Activated CD4-positive, alpha-beta memory T cell treated with anti-CD3 and anti-CD28 coated beads for 36 hours (primary cell): ENCODE results near the gene BAHCC1. TPM values are rescaled to one million over a fixed set of nuclear protein-coding genes. Genes with fewer than 3 reads are reported as not detected.
"Not testable (repeated sequence)": the region's sequence is repeated elsewhere in the genome, so short reads cannot be mapped to it uniquely, and the experiment has no call there.

Experiments
- CTCF ChIA-PET: fragments of 350-600 bp; sonication (Branson Sonifier 250); formaldehyde crosslinking; loops from one replicate; lab custom pipeline; 2021; ENCODE audit warnings: antibody characterized with exemption, inconsistent platforms; lab: Charles Lee
- POLR2A ChIA-PET: fragments of 350-600 bp; sonication (Branson Sonifier 250); formaldehyde crosslinking; loops from one replicate; lab custom pipeline; 2021; ENCODE audit warnings: antibody characterized with exemption; lab: Charles Lee
- DNase-seq: peaks from one replicate; pipeline ENCODE4 v3.0.0-alpha.2; 2020
- H3K27ac Mint-ChIP-seq: one replicate; pipeline ENCODE4 v1.8.0; 2021; ENCODE audit warnings: mixed read lengths
- H3K27me3 Mint-ChIP-seq: one replicate; pipeline ENCODE4 v1.8.0; 2021; ENCODE audit warnings: mixed read lengths
- H3K36me3 Mint-ChIP-seq: one replicate; pipeline ENCODE4 v1.8.0; 2021; ENCODE audit warnings: mixed read lengths
- H3K4me1 Mint-ChIP-seq: one replicate; pipeline ENCODE4 v1.8.0; 2021; ENCODE audit warnings: low read depth, mixed read lengths
- H3K4me3 Mint-ChIP-seq: one replicate; pipeline ENCODE4 v1.8.0; 2021; ENCODE audit warnings: mild to moderate bottlenecking, mixed read lengths
- H3K9me3 Mint-ChIP-seq: one replicate; pipeline ENCODE4 v1.8.0; 2021; ENCODE audit warnings: mixed read lengths
- intact Hi-C: fragments of 100-400 bp; cut with micrococcal nuclease; formaldehyde crosslinking; loops from one replicate; pipeline ENCODE4 v1.15.1; 2023
- total RNA-seq, 2 experiments: library from RNA; stranded (reverse); gene quantifications; one replicate each; pipeline ENCODE4 v1.2.3, GENCODE V29; 2021

Gene BAHCC1
- total RNA-seq, 2 experiments from 2014 or later = 0.10 TPM; not detected in 1

DNA sequence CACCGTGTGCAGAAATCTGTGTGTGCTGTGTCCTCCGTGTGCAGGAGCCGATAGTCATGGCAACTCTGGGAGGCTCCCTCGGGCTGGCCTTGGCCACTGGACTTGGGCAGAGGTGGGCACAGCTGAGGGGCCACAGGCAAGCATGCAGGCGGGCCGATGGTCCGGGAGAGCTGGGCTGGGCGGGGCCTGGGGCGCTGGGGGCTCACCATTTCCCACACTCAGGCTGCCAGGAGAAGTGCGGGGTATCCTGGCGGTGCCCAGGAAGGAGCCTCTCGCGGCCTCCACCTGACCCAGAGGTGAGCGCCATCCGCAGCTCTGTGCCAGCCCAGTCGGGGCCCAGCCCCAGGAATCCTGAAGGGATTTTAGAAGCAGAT, 28.4 kb downstream of the BAHCC1 start:
- Mint-ChIP-seq H3K4me1 (peaks cover 3% of the 10 kb centered on the region), H3K27me3 (peaks cover 9% of the 10 kb centered on the region), H3K36me3 (no peaks in the 10 kb centered on the region), H3K4me3 (no peak overlapping the region), H3K27ac (no peak overlapping the region), H3K9me3 (no peaks in the 10 kb centered on the region)
- intact Hi-C loops = no loop called here
- ChIA-PET CTCF (no interaction called here), POLR2A (no interaction called here)
- no peak for DNase-seq

- ChIA-PET CTCF (no interaction called here), POLR2A (no interaction called here)
- no peak overlapping the region for H3K4me3 Mint-ChIP-seq
- H3K27me3 Mint-ChIP-seq = peaks cover 12% of the 10 kb centered on the region
- no peak overlapping the region for H3K27ac Mint-ChIP-seq
- H3K9me3 Mint-ChIP-seq = no peaks in the 10 kb centered on the region
- intact Hi-C loops = no loop called here
- no peak for DNase-seq
- H3K4me1 Mint-ChIP-seq = peaks cover 3% of the 10 kb centered on the region
- no peaks in the 10 kb centered on the region for H3K36me3 Mint-ChIP-seq
These were observed 29.1 kb downstream of the BAHCC1 start for GRCh38 chr17:81424151-81425017.

DNA sequence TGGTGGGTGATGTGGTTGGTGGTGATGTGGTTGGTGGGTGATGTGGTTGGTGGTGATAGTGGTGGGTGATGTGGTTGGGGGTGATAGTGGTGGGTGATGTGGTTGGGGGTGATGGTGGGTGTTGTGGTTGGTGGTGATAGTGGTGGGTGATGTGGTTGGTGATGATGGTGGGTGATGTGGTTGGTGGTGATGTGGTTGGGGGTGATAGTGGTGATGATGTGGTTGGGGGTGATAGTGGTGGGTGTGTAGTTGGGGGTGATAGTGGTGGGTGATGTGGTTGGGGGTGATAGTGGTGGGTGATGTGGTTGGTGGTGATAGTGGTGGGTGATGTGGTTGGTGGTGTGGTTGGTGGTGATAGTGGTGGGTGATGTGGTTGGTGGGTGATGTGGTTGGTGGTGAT, 29.8 kb downstream of the BAHCC1 start:
- intact Hi-C loops, H3K4me3 Mint-ChIP-seq, H3K4me1 Mint-ChIP-seq, H3K9me3 Mint-ChIP-seq, H3K36me3 Mint-ChIP-seq, DNase-seq, POLR2A ChIA-PET, CTCF ChIA-PET, H3K27ac Mint-ChIP-seq: not testable (repeated sequence)
- H3K27me3 Mint-ChIP-seq = peaks cover 12% of the 10 kb centered on the region

DNA sequence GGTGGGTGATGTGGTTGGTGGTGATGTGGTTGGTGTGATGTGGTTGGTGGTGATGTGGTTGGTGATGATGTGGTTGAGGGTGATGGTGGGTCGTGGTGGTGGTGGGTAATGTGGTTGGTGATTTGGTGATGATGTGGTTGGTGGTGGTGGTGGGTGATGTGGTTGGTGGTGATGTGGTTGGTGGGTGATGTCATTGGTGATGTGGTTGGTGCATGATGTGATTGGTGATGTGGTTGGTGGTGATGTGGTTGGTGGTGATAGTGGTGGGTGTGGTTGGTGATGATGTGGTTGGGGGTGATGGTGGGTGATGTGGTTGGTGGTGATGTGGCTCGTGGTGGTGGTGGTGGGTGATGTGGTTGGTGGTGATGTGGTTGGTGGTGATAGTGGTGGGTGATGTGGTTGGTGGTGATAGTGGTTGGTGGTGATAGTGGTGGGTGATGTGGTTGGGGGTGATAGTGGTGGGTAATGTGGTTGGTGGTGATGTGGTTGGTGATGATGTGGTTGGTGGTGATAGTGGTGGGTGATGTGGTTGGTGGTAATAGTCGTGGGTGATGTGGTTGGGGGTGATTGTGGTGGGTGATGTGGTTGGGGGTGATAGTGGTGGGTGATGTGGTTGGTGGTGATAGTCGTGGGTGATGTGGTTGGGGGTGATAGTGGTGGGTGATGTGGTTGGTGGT, 30.6 kb downstream of the BAHCC1 start:
- H3K4me3 Mint-ChIP-seq, POLR2A ChIA-PET, H3K9me3 Mint-ChIP-seq: not testable (repeated sequence)

GRCh38 chr17:81426393-81427172, 31.3 kb downstream of the BAHCC1 start:
- Mint-ChIP-seq H3K36me3 (no peaks in the 10 kb centered on the region), H3K9me3 (no peaks in the 10 kb centered on the region), H3K27me3 (peaks cover 16% of the 10 kb centered on the region), H3K27ac (no peak overlapping the region), H3K4me1 (peaks cover 3% of the 10 kb centered on the region), H3K4me3 (no peak overlapping the region)
- DNase-seq = no peak
- CTCF ChIA-PET = no interaction called here
- POLR2A ChIA-PET = no interaction called here
- intact Hi-C loops = no loop called here

More for the DNA sequence above, 30.6 kb downstream of the BAHCC1 start:
- peaks cover 16% of the 10 kb centered on the region for H3K27me3 Mint-ChIP-seq
- H3K27ac Mint-ChIP-seq, intact Hi-C loops, CTCF ChIA-PET, H3K4me1 Mint-ChIP-seq, H3K36me3 Mint-ChIP-seq: not testable (repeated sequence)
- DNase-seq = peak; percentile 32

DNA sequence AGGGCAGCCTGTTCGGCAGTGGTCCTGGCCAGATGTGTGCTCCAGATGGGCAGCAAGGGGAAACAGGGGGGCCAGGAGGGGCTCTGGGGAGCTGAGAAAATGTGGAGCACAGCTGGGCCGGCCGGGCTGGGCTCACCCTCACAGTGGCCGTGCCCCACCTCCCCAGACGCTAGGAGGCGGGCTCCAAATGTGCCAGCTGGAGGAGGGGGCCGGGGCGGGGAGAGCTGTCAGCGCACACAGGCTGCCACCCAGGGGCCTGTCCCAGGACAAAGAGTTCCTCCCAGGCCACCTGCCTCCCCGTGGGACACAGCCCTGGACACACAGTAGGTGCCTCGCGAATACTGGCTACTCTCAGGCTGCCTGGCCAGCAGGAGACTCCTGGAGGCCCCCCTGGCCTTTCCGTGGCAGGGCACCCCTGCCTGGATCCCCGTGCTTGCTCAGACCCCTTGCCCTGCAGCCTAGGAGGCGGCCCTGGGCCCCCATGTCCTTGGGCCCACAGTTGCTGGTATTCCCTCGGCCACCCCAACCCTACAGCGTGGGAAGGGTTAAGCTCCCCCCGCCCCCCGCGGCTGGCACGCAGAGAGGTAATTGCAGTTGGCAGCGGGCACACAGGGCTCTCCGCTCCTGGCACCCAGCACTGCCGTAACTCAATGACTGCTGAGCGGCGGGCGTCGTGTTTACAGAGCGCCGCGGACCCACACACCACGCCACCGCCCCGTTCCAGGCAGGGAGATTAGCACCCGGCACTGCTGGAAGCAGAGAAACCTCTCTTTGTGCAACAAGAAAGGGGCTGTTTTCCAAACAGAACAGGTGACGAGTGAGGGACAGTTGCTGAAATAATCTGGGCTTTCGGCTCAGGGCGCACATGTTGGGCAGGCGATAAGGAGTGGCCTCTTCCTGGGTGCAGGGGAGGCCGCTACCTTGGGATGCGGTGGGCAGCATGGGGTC, 32.2 kb downstream of the BAHCC1 start:
- H3K9me3 Mint-ChIP-seq = no peaks in the 10 kb centered on the region
- POLR2A ChIA-PET = no interaction called here
- H3K4me3 Mint-ChIP-seq = no peak overlapping the region
- intact Hi-C loops = no loop called here
- peaks cover 20% of the 10 kb centered on the region for H3K27me3 Mint-ChIP-seq
- peaks cover 3% of the 10 kb centered on the region for H3K4me1 Mint-ChIP-seq
- H3K27ac Mint-ChIP-seq = no peak overlapping the region
- no peaks in the 10 kb centered on the region for H3K36me3 Mint-ChIP-seq
- DNase-seq = no peak
- CTCF ChIA-PET = no interaction called here

DNA sequence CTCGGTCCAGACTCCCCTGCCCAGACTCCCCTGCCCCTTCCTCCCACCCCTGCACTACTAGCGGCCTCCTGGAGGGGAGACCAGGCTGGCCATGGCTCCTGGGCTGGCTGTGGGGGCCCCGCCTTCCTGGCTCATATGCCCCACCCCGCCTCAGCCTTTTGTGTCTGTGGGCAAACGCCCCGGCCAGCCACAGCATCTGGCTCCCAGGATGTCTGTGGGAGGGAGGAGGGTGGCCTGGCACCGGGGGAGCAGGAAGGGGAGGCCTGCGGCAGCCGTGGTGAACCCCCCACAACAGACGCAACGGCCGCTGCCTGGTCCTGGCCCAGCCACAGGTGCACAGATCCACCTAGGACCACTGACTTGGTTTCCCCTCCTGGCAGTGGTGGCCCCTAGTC, 32.9 kb downstream of the BAHCC1 start:
- POLR2A ChIA-PET = no interaction called here
- no peak overlapping the region for H3K27ac Mint-ChIP-seq
- DNase-seq = no peak

DNA sequence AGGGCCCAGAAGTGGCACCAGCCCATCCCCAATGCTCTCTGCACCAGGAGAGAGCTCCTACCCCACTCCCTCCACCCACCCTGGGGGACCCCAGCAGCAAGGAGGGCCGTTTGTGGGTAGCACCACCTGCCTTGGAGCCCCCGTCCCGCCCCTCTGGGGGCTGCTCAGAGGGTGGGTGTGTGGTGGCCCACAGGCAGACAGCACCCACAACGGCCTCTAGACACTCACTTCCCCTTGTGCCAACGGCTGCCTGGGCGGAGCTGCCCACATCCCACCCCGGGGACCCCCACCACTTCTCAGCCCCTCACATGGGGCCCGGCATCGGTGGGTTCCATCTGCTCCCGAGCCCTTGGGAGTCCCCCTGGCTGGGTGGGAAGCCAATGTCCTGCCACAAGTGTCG, 33.3 kb downstream of the BAHCC1 start:
- Mint-ChIP-seq H3K27me3 (peaks cover 20% of the 10 kb centered on the region), H3K27ac (no peak overlapping the region), H3K9me3 (no peaks in the 10 kb centered on the region), H3K36me3 (no peaks in the 10 kb centered on the region), H3K4me3 (no peak overlapping the region), H3K4me1 (peaks cover 3% of the 10 kb centered on the region)
- DNase-seq = no peak
- CTCF ChIA-PET = no interaction called here
- POLR2A ChIA-PET = no interaction called here
- intact Hi-C loops = no loop called here

More for the DNA sequence above, 32.9 kb downstream of the BAHCC1 start:
- Mint-ChIP-seq H3K9me3 (no peaks in the 10 kb centered on the region), H3K36me3 (no peaks in the 10 kb centered on the region), H3K4me3 (no peak overlapping the region), H3K4me1 (peaks cover 3% of the 10 kb centered on the region), H3K27me3 (peaks cover 20% of the 10 kb centered on the region)
- intact Hi-C loops = no loop called here
- CTCF ChIA-PET = no interaction called here

GRCh38 chr17:81428948-81429774, 33.9 kb downstream of the BAHCC1 start:
- ChIA-PET CTCF (interaction anchor here (0.6 to 2.0 kb wide), 5 partner anchors 11 to 300 kb away, joined by 3 to 9 read pairs (median 4); no protein-coding TSS in a partner anchor), POLR2A (no interaction called here)
- intact Hi-C loops = no loop called here
- H3K9me3 Mint-ChIP-seq = no peaks in the 10 kb centered on the region
- no peaks in the 10 kb centered on the region for H3K36me3 Mint-ChIP-seq
- H3K27ac Mint-ChIP-seq = no peak overlapping the region
- no peak overlapping the region for H3K4me3 Mint-ChIP-seq
- H3K4me1 Mint-ChIP-seq = peaks cover 3% of the 10 kb centered on the region
- no peak for DNase-seq
- peaks cover 23% of the 10 kb centered on the region for H3K27me3 Mint-ChIP-seq

- Mint-ChIP-seq H3K4me3 (no peak overlapping the region), H3K9me3 (no peaks in the 10 kb centered on the region), H3K36me3 (no peaks in the 10 kb centered on the region), H3K27me3 (peaks cover 25% of the 10 kb centered on the region), H3K27ac (no peak overlapping the region), H3K4me1 (peaks cover 3% of the 10 kb centered on the region)
- DNase-seq = no peak
- ChIA-PET CTCF (interaction anchor here (0.6 to 2.0 kb wide), 6 partner anchors 11 to 301 kb away, joined by 3 to 9 read pairs (median 4); no protein-coding TSS in a partner anchor), POLR2A (no interaction called here)
- intact Hi-C loops = loop anchor here (1.0 kb wide), 1 partner anchor 30 kb away; no protein-coding TSS in a partner anchor
These were observed 34.7 kb downstream of the BAHCC1 start for GRCh38 chr17:81429821-81430551.
